ENCODE results near the gene XRCC6.

- TF ChIP-seq CTCF (IDR thresholded peaks at IDR 0.05): no peak
- TF ChIP-seq POLR2AphosphoS5 (IDR thresholded peaks at IDR 0.05; ENCODE audit: insufficient read depth in 1 of 2, low read depth in 1 of 2): no peak
Observed at GRCh38 chr22:41582694-41583093, 38.4 kb upstream of the XRCC6 start.

Measured in vagina (tissue), 2 donors.